ENCODE measurements around the gene ST6GALNAC3. TPM values are rescaled to one million over a fixed set of nuclear protein-coding genes. Genes with fewer than 3 reads are reported as not detected.

ST6GALNAC3 gene
- total RNA-seq, 2 donors from 2014 or later: 6.3 to 7.6 TPM

- no peak overlapping the region for H3K4me3 Mint-ChIP-seq
- no peaks in the 10 kb centered on the region for H3K36me3 Mint-ChIP-seq (ENCODE audit: low read depth)
- no peak for DNase-seq
- WGBS, 2 experiments (ENCODE audit: insufficient coverage in 1 of 2, insufficient read length in 1 of 2): 93 to 95% methylated on average over 4 of the region's 4 CpGs
- Histone ChIP-seq H3K9me3 (ENCODE audit: control insufficient read depth, low read length) (no peaks in the 10 kb centered on the region), H3K27me3 (ENCODE audit: control insufficient read depth, insufficient read depth, low read length, poor library complexity, severe bottlenecking) (no peaks in the 10 kb centered on the region), H3K27ac (ENCODE audit: low read depth, low read length) (no peak overlapping the region), H3K9ac (ENCODE audit: extremely low read depth, low read length, poor library complexity, severe bottlenecking) (no peak overlapping the region), H3K36me3 (ENCODE audit: control insufficient read depth, insufficient read depth, low read length) (no peaks in the 10 kb centered on the region), H3K4me1 (ENCODE audit: control insufficient read depth, insufficient read depth, low read length) (no peaks in the 10 kb centered on the region), H3K4me3 (ENCODE audit: low read length) (no peak overlapping the region)
- TF ChIP-seq CTCF (conservative IDR thresholded peaks at IDR 0.05): no peak
- H3K27ac Mint-ChIP-seq: no peak overlapping the region
- no peaks in the 10 kb centered on the region for H3K27me3 Mint-ChIP-seq (ENCODE audit: insufficient read depth)
- no peaks in the 10 kb centered on the region for H3K4me1 Mint-ChIP-seq
- peaks cover 2% of the 10 kb centered on the region for H3K9me3 Mint-ChIP-seq
Measured at GRCh38 chr1:76209238-76209637, 134.7 kb downstream of the ST6GALNAC3 start.

DNA sequence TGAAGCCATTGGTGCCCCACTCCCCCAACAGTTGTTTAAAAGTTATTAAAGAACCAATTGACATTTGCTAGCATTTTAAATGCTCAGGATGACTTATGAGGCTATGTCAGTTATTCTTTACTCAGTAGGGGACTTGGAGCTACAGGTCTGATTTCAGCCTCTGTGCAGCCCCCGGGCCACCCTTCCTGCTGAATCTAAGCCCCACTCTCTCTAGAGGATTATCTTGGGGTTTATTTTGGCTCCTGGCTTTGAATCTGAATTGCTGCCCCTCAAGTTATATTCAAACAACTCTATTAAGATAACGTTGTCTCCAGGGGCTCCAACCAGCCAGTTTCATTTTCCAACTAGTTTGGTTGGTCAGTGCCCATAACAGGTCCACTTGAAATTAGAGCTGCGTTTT is 135.1 kb downstream of the ST6GALNAC3 start:
- H3K27me3 Mint-ChIP-seq (ENCODE audit: insufficient read depth): no peaks in the 10 kb centered on the region
- no peak overlapping the region for H3K9ac ChIP-seq (ENCODE audit: extremely low read depth, low read length, poor library complexity, severe bottlenecking)
- H3K27me3 ChIP-seq (ENCODE audit: control insufficient read depth, insufficient read depth, low read length, poor library complexity, severe bottlenecking): no peaks in the 10 kb centered on the region

DNA sequence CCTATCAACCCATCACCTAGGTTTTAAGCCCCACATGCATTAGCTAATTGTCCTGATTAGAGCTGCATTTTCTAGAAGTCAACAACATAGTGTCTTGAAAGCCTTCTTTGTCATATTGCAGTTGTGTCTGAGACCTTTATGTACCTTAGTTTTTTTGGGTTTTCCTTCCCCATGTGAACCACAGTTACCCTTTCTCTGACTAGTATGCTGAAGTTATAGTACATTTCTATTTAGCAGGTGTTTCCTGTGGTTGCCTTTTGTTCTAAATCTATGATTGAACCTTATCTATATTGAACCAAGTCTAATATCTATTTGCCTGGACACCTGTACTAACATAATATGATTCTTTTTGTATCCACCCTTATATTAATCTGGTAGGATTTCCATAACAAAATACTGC is 135.6 kb downstream of the ST6GALNAC3 start:
- H3K4me3 ChIP-seq (ENCODE audit: low read length): no peak overlapping the region
- Mint-ChIP-seq H3K36me3 (ENCODE audit: low read depth) (no peaks in the 10 kb centered on the region), H3K27me3 (ENCODE audit: insufficient read depth) (no peaks in the 10 kb centered on the region), H3K4me3 (no peak overlapping the region), H3K27ac (no peak overlapping the region), H3K4me1 (no peaks in the 10 kb centered on the region), H3K9me3 (peaks cover 2% of the 10 kb centered on the region)
- H3K9ac ChIP-seq (ENCODE audit: extremely low read depth, low read length, poor library complexity, severe bottlenecking): no peak overlapping the region
- DNase-seq: no peak
- H3K27me3 ChIP-seq (ENCODE audit: control insufficient read depth, insufficient read depth, low read length, poor library complexity, severe bottlenecking): no peaks in the 10 kb centered on the region
- H3K36me3 ChIP-seq (ENCODE audit: control insufficient read depth, insufficient read depth, low read length): no peaks in the 10 kb centered on the region
- H3K27ac ChIP-seq (ENCODE audit: low read depth, low read length): no peak overlapping the region
- no peak for TF ChIP-seq CTCF (conservative IDR thresholded peaks at IDR 0.05)
- no peaks in the 10 kb centered on the region for H3K4me1 ChIP-seq (ENCODE audit: control insufficient read depth, insufficient read depth, low read length)
- no peaks in the 10 kb centered on the region for H3K9me3 ChIP-seq (ENCODE audit: control insufficient read depth, low read length)

More for the DNA sequence above, 135.1 kb downstream of the ST6GALNAC3 start:
- Mint-ChIP-seq H3K27ac (no peak overlapping the region), H3K4me3 (no peak overlapping the region), H3K9me3 (peaks cover 2% of the 10 kb centered on the region), H3K4me1 (no peaks in the 10 kb centered on the region), H3K36me3 (ENCODE audit: low read depth) (no peaks in the 10 kb centered on the region)
- Histone ChIP-seq H3K27ac (ENCODE audit: low read depth, low read length) (no peak overlapping the region), H3K9me3 (ENCODE audit: control insufficient read depth, low read length) (no peaks in the 10 kb centered on the region), H3K4me3 (ENCODE audit: low read length) (no peak overlapping the region), H3K4me1 (ENCODE audit: control insufficient read depth, insufficient read depth, low read length) (no peaks in the 10 kb centered on the region), H3K36me3 (ENCODE audit: control insufficient read depth, insufficient read depth, low read length) (no peaks in the 10 kb centered on the region)
- TF ChIP-seq CTCF (conservative IDR thresholded peaks at IDR 0.05): no peak
- WGBS, 2 experiments (ENCODE audit: insufficient coverage in 1 of 2, insufficient read length in 1 of 2): 89 to 92% methylated on average over 1 to 3 of the region's 3 CpGs
- DNase-seq: no peak
